GM21529 (cell line): ENCODE measurements around the gene SYTL3.
"Not testable (repeated sequence)": the region's sequence is repeated elsewhere in the genome, so short reads cannot be mapped to it uniquely, and the experiment has no call there.

Experiments
- ATAC-seq: cut with Tn5 transposase; IDR thresholded peaks from one replicate; pipeline ENCODE4 v1.9.1; 2021; ENCODE audit not compliant: unreplicated experiment

Gene SYTL3

GRCh38 chr6:158686791-158687381 lies 37.0 kb downstream of the SYTL3 start:
- peak; percentile 78 for ATAC-seq

DNA sequence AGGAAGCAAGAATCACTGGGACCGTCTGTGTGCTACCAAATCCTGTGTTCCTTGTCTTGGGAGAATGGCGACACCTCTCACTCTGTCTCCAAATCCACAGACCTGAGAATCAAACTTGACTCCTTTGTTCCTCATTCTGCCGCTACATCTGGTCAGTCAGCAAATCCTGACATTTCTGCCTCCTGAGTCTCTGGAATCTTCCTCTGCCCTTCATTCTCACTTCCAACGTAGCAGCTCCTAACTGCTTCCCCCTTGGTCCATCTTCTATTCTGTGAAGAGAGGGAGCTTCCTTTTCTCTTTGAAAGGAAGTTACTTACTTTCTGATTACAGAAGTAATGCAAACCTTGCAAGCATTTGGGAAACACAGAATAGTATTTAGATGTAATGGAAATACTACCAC lies 37.7 kb downstream of the SYTL3 start:
- no peak for ATAC-seq

- ATAC-seq = no peak
Measured at GRCh38 chr6:158688860-158689259, 39.0 kb downstream of the SYTL3 start.

- no peak for ATAC-seq
Measured at GRCh38 chr6:158694913-158695312, 45.1 kb downstream of the SYTL3 start.

DNA sequence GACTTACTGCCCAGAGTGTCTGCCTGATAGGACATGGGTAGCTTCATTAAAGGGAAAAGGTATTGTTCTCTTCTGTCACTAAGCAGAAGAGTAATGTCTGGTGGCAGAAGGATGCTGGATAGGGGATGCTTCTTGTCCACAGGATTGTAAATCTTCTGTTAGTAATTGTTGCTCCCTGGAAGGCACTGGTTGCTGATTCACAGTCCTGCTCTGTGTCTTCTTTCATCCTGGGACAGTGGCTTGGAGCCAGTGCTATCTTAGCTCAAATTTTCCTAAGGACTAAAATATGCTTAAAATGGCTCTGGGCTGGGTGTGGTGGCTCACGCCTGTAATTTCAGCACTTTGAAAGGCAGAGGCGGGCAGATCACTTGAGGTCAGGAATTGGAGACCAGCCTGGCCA lies 48.0 kb downstream of the SYTL3 start:
- ATAC-seq = no peak

DNA sequence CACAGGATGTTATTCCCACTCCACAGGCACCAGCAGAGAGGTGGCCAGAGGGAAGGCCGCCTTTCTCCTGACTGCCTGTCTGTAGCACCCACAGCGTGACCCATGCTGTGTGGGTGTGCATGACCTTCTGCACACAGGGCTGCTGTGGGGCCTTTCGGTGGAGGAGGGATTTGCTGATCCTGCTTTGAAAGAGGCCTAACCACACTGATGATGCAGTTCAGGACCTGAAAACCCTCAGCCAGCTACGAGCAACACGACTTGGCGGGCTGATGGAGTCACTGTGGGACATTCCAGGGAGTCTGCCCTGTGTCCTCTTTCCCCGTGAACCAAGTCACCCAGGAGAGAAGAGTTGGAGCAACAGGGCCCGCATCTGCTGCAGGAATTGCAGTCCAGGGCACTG lies 49.1 kb downstream of the SYTL3 start:
- no peak for ATAC-seq

- not testable (repeated sequence) for ATAC-seq
Measured at GRCh38 chr6:158701268-158701667, 51.4 kb downstream of the SYTL3 start.

GRCh38 chr6:158703111-158703836 lies 53.4 kb downstream of the SYTL3 start:
- no peak for ATAC-seq

GRCh38 chr6:158703837-158704822 lies 54.3 kb downstream of the SYTL3 start:
- ATAC-seq = peak; percentile 94

DNA sequence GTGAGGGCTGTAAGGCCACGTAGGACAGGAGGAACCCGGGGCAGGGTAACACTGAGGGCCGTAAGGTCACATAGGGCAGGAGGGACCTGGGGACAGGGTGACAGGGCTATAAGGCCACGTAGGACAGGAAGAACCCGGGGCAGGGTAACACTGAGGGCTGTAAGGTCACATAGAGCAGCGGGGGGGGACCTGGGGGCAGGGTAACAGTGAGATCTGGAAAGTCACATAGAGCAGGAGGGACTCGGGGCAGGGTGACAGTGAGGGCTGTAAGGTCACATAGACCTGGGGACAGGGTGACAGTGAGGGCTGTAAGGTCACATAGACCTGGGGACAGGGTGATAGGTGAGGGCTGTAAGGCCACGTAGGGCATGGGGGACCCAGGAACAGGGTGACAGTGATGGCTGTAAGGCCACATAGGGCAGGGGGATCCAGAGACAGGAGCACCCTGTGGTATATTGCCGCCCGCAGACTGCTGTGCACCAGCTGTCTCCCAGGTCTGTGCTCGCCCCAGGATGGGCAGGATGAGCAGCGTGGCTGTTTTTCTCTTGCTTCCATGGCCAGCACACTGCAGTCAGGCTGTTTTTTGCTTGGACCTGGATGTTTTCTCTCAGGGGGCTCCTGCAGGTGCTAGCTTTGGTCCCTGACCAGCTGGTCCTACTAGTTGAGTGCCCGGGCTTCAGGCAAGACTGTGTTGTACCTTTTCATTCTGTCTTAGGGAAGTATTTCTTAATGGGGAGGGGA lies 55.7 kb downstream of the SYTL3 start:
- no peak for ATAC-seq

GRCh38 chr6:158706369-158706982 lies 56.6 kb downstream of the SYTL3 start:
- ATAC-seq = no peak

DNA sequence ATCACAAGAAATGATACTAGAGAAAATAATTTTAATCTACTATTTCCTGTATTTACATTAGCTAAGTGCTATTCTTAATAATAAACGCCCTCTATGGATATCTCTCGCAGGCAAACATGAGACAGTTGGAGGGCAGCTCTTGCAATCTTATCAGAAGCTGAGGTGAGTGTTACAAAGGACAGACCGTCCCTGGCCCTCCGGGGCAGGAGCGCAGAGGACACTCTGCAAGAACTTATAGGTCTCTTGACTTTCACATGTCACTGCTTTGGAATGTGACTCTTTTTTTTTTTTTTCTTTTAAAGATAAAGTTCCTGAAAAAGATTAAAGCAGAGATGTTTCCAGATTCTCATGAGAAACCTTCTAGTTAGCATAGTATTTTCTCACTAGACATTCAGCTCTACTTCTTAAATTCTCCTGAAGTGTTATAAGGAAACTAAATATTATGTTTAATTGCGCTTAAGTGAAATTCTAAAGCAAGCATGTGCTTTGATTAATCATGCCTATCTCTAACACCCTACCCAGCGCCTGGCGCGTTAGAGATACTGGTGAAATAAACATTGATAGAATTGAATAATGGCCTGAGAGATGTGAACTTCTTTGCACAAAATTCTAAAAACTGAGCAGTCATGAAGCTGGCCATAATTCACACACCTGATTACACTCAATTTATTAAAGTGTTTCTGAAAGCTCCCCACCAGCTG lies 57.4 kb downstream of the SYTL3 start:
- ATAC-seq = no peak

GRCh38 chr6:158707821-158708195 lies 58.0 kb downstream of the SYTL3 start:
- ATAC-seq = peak; percentile 45

- no peak for ATAC-seq
Measured at GRCh38 chr6:158708239-158708638, 58.4 kb downstream of the SYTL3 start.

GRCh38 chr6:158709809-158710208 lies 60.0 kb downstream of the SYTL3 start:
- no peak for ATAC-seq

- ATAC-seq = no peak
Measured at GRCh38 chr6:158711264-158711663, 61.4 kb downstream of the SYTL3 start.

DNA sequence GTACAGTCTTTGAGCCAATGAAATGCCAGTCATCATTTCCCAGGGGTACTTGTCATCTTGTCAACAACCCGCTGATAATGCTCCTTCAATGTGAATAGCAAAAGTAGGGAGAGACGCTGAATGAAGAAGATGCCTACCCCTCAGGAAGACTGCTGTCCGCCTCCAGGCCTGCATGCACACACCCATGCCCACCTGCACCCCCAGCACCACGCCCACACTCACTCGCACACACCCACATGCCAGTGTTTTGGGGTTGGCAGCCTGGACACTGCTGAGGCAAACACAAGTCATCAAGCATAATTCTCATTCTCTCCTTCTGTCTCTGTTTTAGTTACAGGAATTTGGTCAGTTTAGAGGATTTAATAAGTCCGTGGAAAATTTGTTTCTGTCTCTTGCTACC lies 63.6 kb downstream of the SYTL3 start:
- ATAC-seq = no peak

GRCh38 chr6:158714706-158715105 lies 64.9 kb downstream of the SYTL3 start:
- ATAC-seq = no peak

GRCh38 chr6:158715330-158716311 lies 65.8 kb downstream of the SYTL3 start:
- ATAC-seq = peak; percentile 62
